K562 (cell line): ENCODE measurements around the gene WDR90. TPM values are rescaled to one million over a fixed set of nuclear protein-coding genes. Genes with fewer than 3 reads are reported as not detected.

Source experiments
- ATF4 ChIP-seq: fragments of 450-650 bp; formaldehyde crosslinking; IDR thresholded peaks from 2 replicates; pipeline ENCODE4 v1.4.0; 2022; ENCODE audit warnings: mild to moderate bottlenecking, moderate library complexity
- BDP1 ChIP-seq: IDR thresholded peaks from 3 replicates; pipeline ENCODE4 v1.6.1; 2011; ENCODE audit not compliant: insufficient read length, insufficient read depth
- CEBPZ ChIP-seq: fragments of 150-350 bp; IDR thresholded peaks from 2 replicates; pipeline ENCODE4 v1.6.1; 2014; ENCODE audit warnings: low read depth, mild to moderate bottlenecking, low read length, borderline replicate concordance
- CREB5 ChIP-seq: fragments of 250-450 bp; sonication (Bioruptor Pico); IDR thresholded peaks from 2 replicates; pipeline ENCODE4 v1.5.0; 2020; ENCODE audit warnings: mild to moderate bottlenecking
- EWSR1 ChIP-seq: fragments of 450-650 bp; IDR thresholded peaks from 2 replicates; pipeline ENCODE4 v1.6.1; 2018; ENCODE audit warnings: borderline replicate concordance, mild to moderate bottlenecking, low read depth, moderate library complexity; ENCODE audit not compliant: partially characterized antibody
- FOXK2 ChIP-seq, 2 experiments: fragments of 450-650 bp; IDR thresholded peaks in 1 of 2; conservative IDR thresholded peaks in 1 of 2; 2 replicates each; pipeline ENCODE4 v1.6.1; 2016; ENCODE audit warnings: low read depth in 2 of 2, mild to moderate bottlenecking in 1 of 2
- HNRNPLL ChIP-seq: fragments of 200-400 bp; formaldehyde crosslinking; IDR thresholded peaks from 2 replicates; pipeline ENCODE4 v1.6.1; 2017; ENCODE audit warnings: low read length, low read depth, mild to moderate bottlenecking; ENCODE audit not compliant: poor library complexity, severe bottlenecking
- JUND ChIP-seq, 2 experiments: IDR thresholded peaks; 2 replicates in 1 of 2; 3 replicates in 1 of 2; pipeline ENCODE4 v1.6.1; 2011; ENCODE audit warnings: borderline replicate concordance in 2 of 2, low read depth in 2 of 2, low read length in 2 of 2, improper control_type of control experiment in 1 of 2, missing biosample characterization in 1 of 2, missing genetic modification characterization in 1 of 2, missing genetic modification reagents in 1 of 2
- NR2C1 ChIP-seq, 2 experiments: fragments of 450-650 bp; IDR thresholded peaks; 2 replicates each; pipeline ENCODE4 v1.6.1; 2017; ENCODE audit warnings: mild to moderate bottlenecking in 2 of 2, antibody characterized with exemption in 1 of 2, inconsistent platforms in 1 of 2, missing compliant biosample characterization in 1 of 2, missing genetic modification characterization in 1 of 2
- VEZF1 ChIP-seq: fragments of 200-800 bp; sonication (Bioruptor generic); IDR thresholded peaks from 2 replicates; pipeline ENCODE4 v1.6.1; 2017; ENCODE audit warnings: missing genetic modification characterization, missing compliant biosample characterization
- ZHX1 ChIP-seq: fragments of 150-350 bp; conservative IDR thresholded peaks from 2 replicates; pipeline ENCODE4 v1.6.1; 2014; ENCODE audit warnings: low read length
- polyA plus RNA-seq, 8 experiments: library from polyadenylated mRNA; depleted of rRNA in 4 of 8; stranded (reverse) in 5 of 8; unstranded in 3 of 8; fragments of >200 nt; fragmentation: Nextera tagmentation in 2 of 8; fragmentation: Illumina TruSeq in 1 of 8; extraction: Ambion mirVana in 2 of 8; extraction: Trizol in 1 of 8; gene quantifications; 2 replicates each; pipeline versions ENCODE4 v1.2.1 to v1.2.3, GENCODE V29; 2011 to 2014; ENCODE audit warnings: inconsistent platforms in 1 of 8, missing spikeins in 1 of 8
- total RNA-seq, 7 experiments: library from RNA; depleted of rRNA in 6 of 7; stranded (reverse); fragments of >200 nt in 6 of 7; fragmentation: Illumina TruSeq in 2 of 7; extraction: Trizol in 2 of 7; gene quantifications; 2 replicates each; pipeline versions ENCODE4 v1.2.1 to v1.2.3, GENCODE V29; 2011 to 2021; ENCODE audit warnings: low replicate concordance in 1 of 7

Gene WDR90
- total and polyA plus RNA-seq, 9 of the 15 experiments (the other 6 are each of a cell fraction or from before 2014, with no cell fraction given), result 0.44 to 12.6 (median 3.3) TPM

- TF ChIP-seq ZHX1 (0 out of 2 replicates have a peak, but pooled peaks have one; percentile 13), ATF4 (CRISPR knock-in tag) (peak; percentile 47; the same call in 1 of the 2 replicates), EWSR1 (no peak), CREB5 (CRISPR knock-in tag) (no peak), HNRNPLL (peak; percentile 72), FOXK2 (conservative IDR thresholded peaks at IDR 0.05 in 1 of 2, IDR thresholded peaks at IDR 0.05 in 1 of 2; ENCODE audit: low read depth in 2 of 2) (peak; percentile 44 to 51; a peak in 1 of 4 replicates), CEBPZ (no peak), BDP1 (peak; percentile 87), VEZF1 (CRISPR knock-in tag) (peak; percentile 70), JUND (IDR thresholded peaks at IDR 0.05; ENCODE audit: borderline replicate concordance, low read depth, low read length) (peak; percentile 54), JUND (tag; IDR thresholded peaks at IDR 0.05; ENCODE audit: borderline replicate concordance, low read depth, low read length) (no peak; the same call in 2 of the 3 replicates), NR2C1 (IDR thresholded peaks at IDR 0.05) (no peak), NR2C1 (tag; IDR thresholded peaks at IDR 0.05) (peak; percentile 75)
Observed at GRCh38 chr16:636206-637080, 12.7 kb upstream of the WDR90 start, which contains the start of gene METTL26 (continued).
